Colonic mucosa (tissue), 4 donors: ENCODE data around the gene GNA12. TPM values are rescaled to one million over a fixed set of nuclear protein-coding genes. Genes with fewer than 3 reads are reported as not detected.

Source experiments
- DNase-seq: peaks from one replicate; pipeline ENCODE4 v3.0.0-alpha.2; 2020
- H3K27ac ChIP-seq: fragments of 200-600 bp; one replicate; pipeline ENCODE4 v1.8.0; 2021
- H3K27me3 ChIP-seq: fragments of 200-600 bp; one replicate; pipeline ENCODE4 v1.8.0; 2021
- H3K36me3 ChIP-seq: fragments of 200-600 bp; one replicate; pipeline ENCODE4 v1.8.0; 2021
- H3K4me1 ChIP-seq: fragments of 200-600 bp; one replicate; pipeline ENCODE4 v1.8.0; 2021; ENCODE audit warnings: mild to moderate bottlenecking
- H3K4me3 ChIP-seq: fragments of 200-600 bp; one replicate; pipeline ENCODE4 v1.8.0; 2021
- H3K9ac ChIP-seq, 2 donors: one replicate each; pipeline ENCODE4 v1.7.0; 2013; ENCODE audit warnings: control low read depth in 2 of 2, low read depth in 2 of 2, low read length in 2 of 2
- H3K9me3 ChIP-seq: fragments of 200-600 bp; one replicate; pipeline ENCODE4 v1.8.0; 2021
- CTCF ChIP-seq: fragments of 200-600 bp; IDR thresholded peaks from one replicate; pipeline ENCODE4 v1.8.0; 2022; ENCODE audit warnings: antibody characterized with exemption, mild to moderate bottlenecking
- intact Hi-C: fragments of 100-400 bp; cut with DNase I; formaldehyde crosslinking; loops from one replicate; pipeline ENCODE4 v1.14.1; 2022
- total RNA-seq, 2 donors: library from RNA; stranded (reverse); fragmentation: NEBNext Ultra II Directional in 1 of 2; extraction: Animal tissue kit (Norgen Biotek cat#: 25700) in 1 of 2; gene quantifications; one replicate each; pipeline ENCODE4 v1.2.1, GENCODE V29; 2021
- donor health status: healthy.
- donor health status: DM: no; HTN: no; CAD: no.
- donor health status: DM: no; HTN: no; CAD: no.

Gene GNA12
- total RNA-seq, 2 donors from 2014 or later = 19.7 to 24.8 TPM

GRCh38 chr7:2803755-2804154, 40.4 kb downstream of the GNA12 start:
- Histone ChIP-seq H3K4me1 (peaks cover 9% of the 10 kb centered on the region), H3K9me3 (no peaks in the 10 kb centered on the region), H3K27me3 (no peaks in the 10 kb centered on the region), H3K36me3 (no peaks in the 10 kb centered on the region), H3K4me3 (no peak overlapping the region), H3K9ac (no peak overlapping the region), H3K27ac (no peak overlapping the region)
- intact Hi-C loops = no loop called here
- no peak for TF ChIP-seq CTCF
- no peak for DNase-seq

GRCh38 chr7:2803342-2803692, 40.8 kb downstream of the GNA12 start:
- Histone ChIP-seq H3K4me1 (peaks cover 9% of the 10 kb centered on the region), H3K27ac (no peak overlapping the region), H3K36me3 (no peaks in the 10 kb centered on the region), H3K9ac (peak overlapping the region in 1 of 2 donors; percentile 6), H3K4me3 (no peak overlapping the region), H3K27me3 (no peaks in the 10 kb centered on the region), H3K9me3 (no peaks in the 10 kb centered on the region)
- TF ChIP-seq CTCF = no peak
- intact Hi-C loops = no loop called here
- DNase-seq = no peak

DNA sequence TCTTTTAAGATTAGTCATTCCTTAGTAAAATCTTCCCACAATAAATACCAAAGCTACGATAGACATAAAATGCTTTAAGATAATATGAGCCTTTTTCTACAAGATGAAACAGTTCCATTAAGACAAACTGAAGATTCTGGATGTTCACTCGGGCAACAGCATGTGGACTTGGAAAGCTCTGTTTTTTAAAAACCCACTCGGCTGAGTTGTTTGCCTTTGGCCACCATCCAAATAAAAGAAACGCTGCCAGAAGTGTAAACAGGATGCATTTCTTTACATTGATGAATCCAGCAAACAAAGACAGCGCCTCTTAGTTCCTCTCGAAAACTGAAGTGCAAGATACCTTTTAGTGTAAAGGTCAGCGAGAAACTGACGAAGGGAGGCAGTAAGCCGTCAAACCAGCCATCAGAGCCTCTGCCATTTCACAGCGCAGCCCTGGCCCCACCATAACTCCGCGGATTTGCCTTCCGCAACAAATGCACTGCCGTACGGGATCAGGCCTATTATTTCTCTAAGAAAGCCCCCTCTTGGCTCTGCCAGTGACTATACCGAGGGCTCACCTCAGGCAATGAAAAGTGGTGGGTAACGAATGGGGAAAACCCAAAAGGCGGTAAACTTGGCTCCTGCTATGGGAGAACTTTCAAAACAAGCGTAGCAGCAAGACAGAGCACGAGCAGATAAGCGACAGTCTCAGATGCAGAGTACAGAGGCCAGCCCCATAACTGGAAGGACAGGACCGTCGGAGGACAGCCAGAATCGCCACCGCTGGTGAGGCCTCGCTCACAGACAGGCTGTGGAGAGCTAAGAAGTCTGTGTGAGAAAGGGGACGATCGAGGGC, 41.4 kb downstream of the GNA12 start:
- H3K27me3 ChIP-seq = no peaks in the 10 kb centered on the region
- peak overlapping the region; percentile 6 to 44 for H3K9ac ChIP-seq
- intact Hi-C loops = no loop called here
- no peak overlapping the region for H3K27ac ChIP-seq
- no peak for TF ChIP-seq CTCF
- H3K4me3 ChIP-seq = no peak overlapping the region
- H3K9me3 ChIP-seq = no peaks in the 10 kb centered on the region
- no peaks in the 10 kb centered on the region for H3K36me3 ChIP-seq
- H3K4me1 ChIP-seq = peaks cover 9% of the 10 kb centered on the region
- DNase-seq = no peak

GRCh38 chr7:2802101-2802500, 42.0 kb downstream of the GNA12 start:
- Histone ChIP-seq H3K4me3 (no peak overlapping the region), H3K9ac (no peak overlapping the region), H3K4me1 (peaks cover 9% of the 10 kb centered on the region), H3K36me3 (no peaks in the 10 kb centered on the region), H3K27ac (no peak overlapping the region), H3K9me3 (no peaks in the 10 kb centered on the region), H3K27me3 (no peaks in the 10 kb centered on the region)
- intact Hi-C loops = no loop called here
- no peak for TF ChIP-seq CTCF
- no peak for DNase-seq

DNA sequence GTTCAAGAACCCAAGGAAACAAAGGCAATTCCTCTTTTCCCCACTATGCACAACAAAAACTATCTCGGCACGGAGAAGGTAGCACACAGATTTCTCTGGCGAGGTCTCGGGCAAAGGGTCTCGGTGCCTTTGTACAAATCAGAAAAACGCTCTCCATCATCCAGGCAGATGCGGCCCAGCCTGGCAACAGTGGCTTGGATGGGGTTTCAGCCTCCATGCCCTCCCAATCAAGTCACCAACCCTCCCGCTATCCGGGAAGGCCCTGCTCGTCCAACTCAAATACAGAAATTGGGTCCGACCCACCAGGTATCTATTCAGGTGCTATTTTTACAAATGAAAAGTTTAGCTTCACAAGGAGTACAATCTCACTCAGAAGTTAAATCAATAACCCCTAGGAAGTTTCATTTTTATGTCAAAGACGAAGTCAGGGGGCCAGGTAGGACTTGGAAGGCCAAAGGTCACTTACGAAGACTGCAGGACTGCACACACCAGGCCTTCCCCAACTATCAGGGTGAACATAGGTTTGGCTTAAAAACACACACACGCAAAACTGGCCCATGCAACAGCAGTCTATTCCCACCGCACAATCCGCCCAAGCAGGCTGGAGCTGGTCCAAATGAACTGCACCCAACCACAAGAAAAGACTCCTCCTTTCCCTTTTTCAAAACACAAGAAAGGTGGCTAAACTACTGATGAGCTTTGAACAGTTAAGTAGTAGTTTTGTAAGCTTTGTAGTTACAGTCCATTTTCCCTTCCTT, 43.0 kb downstream of the GNA12 start:
- Histone ChIP-seq H3K36me3 (no peaks in the 10 kb centered on the region), H3K4me1 (peaks cover 9% of the 10 kb centered on the region), H3K9me3 (no peaks in the 10 kb centered on the region), H3K27me3 (no peaks in the 10 kb centered on the region), H3K4me3 (no peak overlapping the region), H3K9ac (no peak overlapping the region), H3K27ac (no peak overlapping the region)
- no peak for TF ChIP-seq CTCF
- intact Hi-C loops = no loop called here
- DNase-seq = no peak
